GM12801 (cell line): ENCODE data around the gene PPBP.

Source experiments
- TF ChIP-seq, protein P1 (sequence below): IDR thresholded peaks from one replicate; pipeline ENCODE4 v1.5.1; 2011; ENCODE audit warnings: control low read depth; ENCODE audit not compliant: insufficient read length; ENCODE audit errors: extremely low read depth

The PPBP gene

DNA sequence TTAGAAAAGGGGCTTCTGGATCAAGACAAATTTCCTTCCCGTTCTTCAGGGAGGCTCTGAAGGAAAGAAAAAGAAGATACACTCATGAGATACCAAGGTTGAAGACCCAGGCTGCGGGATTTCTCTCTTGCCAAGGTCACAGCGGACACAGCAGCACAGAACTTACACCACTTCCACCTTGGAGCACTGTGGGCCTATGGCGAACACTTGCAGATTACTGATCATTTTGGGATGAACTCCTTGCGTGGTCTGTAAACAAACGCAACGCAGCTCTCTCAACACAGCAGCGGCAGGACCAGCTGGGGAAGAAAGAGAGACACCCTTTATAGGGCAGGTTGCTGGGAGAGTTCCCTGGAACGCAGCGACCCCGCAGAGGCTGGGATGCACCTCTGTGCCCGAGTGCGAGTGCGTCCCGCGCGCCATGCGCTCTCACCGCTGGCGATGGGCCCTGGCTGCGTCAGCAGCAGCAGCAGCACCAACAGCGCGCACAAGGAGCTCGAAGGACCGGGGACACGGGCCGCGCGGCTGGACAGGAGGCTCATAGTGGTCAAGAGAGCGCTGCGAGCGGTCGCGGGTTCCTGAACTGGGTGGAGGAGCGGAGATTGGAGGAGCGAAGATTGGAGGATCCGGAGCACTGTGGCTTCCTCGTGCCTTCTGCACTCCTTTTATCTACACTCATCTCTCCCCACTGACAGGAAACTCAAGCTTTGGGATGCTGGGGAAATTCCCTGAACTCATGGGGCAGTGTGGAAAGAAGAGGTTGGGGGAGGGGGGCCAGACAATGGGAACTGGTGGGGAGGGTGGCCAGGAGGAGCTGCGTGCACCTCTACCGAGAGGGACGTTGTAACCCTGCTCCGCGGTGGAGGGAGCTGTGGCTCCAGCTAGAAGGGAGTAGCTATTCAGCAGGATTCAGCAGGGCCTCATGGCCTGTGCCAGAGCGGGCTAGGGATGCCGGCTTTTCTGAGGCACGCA is 10.3 kb upstream of the PPBP start, which contains the start of gene CXCL5:
Gene CXCL5, minus strand, starts transcription at position 638 of the 972 bp plus-strand sequence. Its CDS starts 96 bp downstream, at position 542.
- TF ChIP-seq, protein P1, sequence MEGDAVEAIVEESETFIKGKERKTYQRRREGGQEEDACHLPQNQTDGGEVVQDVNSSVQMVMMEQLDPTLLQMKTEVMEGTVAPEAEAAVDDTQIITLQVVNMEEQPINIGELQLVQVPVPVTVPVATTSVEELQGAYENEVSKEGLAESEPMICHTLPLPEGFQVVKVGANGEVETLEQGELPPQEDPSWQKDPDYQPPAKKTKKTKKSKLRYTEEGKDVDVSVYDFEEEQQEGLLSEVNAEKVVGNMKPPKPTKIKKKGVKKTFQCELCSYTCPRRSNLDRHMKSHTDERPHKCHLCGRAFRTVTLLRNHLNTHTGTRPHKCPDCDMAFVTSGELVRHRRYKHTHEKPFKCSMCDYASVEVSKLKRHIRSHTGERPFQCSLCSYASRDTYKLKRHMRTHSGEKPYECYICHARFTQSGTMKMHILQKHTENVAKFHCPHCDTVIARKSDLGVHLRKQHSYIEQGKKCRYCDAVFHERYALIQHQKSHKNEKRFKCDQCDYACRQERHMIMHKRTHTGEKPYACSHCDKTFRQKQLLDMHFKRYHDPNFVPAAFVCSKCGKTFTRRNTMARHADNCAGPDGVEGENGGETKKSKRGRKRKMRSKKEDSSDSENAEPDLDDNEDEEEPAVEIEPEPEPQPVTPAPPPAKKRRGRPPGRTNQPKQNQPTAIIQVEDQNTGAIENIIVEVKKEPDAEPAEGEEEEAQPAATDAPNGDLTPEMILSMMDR: no peak

DNA sequence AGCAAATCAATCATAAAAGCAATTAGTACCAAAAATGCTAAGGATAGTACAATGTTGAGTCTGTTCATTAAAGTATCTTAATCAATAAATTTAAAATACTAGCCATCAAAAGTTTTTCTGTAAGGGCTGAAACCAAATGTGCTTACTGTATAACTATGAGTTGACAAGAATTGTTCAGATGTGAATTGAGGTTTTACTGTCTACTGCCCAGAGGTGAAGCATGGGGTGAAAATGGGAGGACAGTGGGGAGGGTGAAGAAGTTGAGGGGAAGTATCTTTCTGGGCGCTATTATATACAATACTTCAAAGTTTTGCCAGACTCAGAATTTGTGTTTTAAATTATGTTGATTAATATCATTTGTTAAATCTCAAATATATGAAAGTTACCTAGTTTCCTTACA is 4.1 kb upstream of the PPBP start:
- TF ChIP-seq, protein P1: no peak

DNA sequence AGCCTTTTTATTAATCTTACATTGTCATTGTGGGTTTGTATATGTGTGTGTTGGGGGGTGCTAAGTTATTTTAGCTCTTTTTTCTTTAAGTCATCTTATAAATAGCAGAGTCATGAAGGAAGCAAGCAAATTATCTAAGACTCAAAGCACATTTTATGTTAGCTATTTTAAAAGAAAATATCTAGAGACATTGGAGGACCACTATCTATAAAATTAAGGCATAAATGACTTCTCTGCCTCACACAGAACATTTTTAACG is 3.7 kb upstream of the PPBP start:
- TF ChIP-seq, protein P1: no peak

DNA sequence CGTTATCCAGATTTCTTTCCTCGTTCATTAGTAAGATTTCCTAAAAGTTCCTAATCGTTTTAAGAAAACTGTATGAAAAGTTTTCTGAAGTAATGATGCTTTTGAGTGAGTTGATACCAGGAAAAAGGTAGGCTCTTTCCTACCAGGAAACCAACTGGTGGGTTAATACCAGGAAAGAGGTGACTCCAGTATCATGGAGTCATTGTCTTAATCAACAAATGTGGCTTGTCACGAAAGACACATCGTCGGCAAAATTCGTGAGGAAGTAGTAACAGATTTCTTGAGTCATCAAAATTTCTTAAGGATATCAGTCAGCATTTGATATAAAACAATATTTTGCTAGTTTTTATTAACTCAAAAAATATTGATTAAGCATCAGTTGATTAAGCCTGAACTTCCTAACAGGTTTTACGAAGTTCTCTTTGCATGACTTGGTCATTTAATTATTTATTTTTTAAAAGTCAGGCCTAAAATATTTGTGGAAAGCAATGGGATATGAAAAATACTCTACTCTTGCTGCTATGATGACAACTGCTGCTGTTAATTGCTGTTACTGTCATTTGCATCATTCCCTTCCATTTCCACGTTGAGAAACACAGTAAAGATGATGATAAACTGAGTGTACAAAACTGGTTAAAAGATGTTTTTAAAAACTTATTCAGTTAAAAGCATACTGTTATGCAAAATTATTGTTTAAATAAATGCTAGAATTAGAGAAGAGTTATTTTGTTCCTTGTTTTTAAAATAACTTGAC is 3.2 kb upstream of the PPBP start:
- TF ChIP-seq, protein P1: no peak

DNA sequence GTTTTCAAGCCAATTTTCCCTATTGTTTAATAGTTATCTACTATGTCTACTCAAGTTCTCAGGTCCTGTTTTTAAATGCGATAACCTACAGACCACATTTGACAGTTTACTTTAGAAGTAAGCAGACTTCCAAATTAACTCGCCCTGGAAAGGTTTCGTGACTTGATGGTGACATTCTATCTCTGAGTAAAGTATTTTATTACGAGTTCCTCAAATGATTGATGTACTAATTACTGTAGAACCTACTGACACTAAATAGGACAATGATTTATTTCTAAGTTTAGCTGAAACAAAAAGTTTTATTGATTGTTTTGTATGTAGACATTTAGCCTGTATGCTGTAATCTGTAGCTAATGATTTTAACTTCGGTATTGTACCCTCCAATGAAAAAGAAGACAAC is 1.9 kb upstream of the PPBP start:
- TF ChIP-seq, protein P1: no peak

DNA sequence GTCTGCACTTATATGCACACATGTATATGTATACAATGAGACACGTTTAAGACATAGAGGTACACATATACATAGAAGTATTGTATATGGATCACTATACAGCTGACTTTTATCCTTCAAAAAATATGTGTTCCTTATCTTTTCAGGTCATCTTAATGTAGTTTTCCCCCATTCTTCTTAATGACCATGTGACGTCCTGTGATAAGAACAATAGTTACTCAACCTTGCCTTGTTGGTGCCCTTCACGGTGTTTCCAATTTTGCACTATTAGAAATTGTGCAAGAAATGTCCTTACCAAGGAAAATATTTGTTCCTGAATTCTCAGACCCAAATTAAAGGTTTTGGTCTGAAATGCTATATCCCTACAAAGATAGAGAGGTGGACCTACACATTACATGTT is 1.0 kb upstream of the PPBP start:
- TF ChIP-seq, protein P1: no peak

DNA sequence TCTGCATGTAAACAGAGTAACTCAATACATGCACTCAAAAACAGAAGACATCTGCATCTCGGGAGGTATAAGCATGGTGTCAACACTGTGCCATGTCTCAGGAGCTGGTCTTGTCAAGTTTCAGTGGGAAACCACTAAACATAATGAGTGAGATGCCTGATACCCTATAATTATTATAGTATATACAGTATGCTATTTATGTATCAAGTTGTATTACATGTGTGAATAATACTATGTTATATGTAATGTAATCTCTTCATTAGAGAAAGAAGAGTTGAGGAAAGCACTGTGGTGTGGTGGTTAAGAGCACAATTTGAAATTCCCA is 2.5 kb downstream of the PPBP start:
- TF ChIP-seq, protein P1: no peak
